Amygdala (tissue), 56 donors: ENCODE results near the gene TTLL10.

Source experiments
- DNase-seq, 56 donors: peaks; one replicate each; lab custom pipeline; 2025; lab: John Stamatoyannopoulos, UW

Gene TTLL10, protein sequence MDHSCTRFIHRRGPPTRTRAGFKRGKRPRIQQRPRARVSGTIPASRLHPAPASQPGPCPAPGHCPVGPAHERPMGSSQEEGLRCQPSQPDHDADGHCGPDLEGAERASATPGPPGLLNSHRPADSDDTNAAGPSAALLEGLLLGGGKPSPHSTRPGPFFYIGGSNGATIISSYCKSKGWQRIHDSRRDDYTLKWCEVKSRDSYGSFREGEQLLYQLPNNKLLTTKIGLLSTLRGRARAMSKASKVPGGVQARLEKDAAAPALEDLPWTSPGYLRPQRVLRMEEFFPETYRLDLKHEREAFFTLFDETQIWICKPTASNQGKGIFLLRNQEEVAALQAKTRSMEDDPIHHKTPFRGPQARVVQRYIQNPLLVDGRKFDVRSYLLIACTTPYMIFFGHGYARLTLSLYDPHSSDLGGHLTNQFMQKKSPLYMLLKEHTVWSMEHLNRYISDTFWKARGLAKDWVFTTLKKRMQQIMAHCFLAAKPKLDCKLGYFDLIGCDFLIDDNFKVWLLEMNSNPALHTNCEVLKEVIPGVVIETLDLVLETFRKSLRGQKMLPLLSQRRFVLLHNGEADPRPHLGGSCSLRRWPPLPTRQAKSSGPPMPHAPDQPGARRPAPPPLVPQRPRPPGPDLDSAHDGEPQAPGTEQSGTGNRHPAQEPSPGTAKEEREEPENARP

DNA sequence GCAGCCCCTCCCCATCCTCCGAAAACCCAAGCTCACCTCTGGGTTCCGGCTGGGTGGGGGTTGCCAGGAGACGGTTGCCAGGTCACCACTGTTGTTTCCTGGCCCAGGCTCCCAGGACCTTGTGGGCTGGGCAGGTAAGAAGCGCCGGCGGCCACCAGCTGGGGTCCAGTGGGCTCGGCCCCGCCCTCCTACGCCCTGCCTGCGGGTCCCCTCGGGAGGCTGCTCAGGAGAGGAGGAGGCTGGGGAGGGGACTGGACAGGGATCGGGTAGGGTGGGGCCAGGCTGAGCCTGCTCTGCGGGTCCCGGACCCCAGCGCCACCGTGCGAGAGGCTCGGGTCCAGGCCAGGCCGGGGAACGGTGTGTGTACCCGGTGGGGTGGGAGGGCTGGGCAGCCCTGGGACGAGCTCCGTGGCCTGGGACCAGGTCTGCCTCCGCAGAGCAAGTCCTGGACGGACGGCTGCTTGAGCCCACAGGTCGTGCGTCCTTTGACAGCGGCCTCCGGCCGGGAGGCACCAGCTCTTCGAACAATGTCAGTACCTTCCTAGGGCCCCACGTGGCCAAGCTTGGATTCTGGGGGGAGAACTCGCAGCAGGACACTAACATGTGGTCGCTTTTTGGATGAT is at the start of gene TTLL10:
TTLL10 (plus strand) TSS at position 88 of the 623 bp plus-strand sequence. CDS start 5,336 bp downstream, outside the sequence.
- no peak for DNase-seq

DNA sequence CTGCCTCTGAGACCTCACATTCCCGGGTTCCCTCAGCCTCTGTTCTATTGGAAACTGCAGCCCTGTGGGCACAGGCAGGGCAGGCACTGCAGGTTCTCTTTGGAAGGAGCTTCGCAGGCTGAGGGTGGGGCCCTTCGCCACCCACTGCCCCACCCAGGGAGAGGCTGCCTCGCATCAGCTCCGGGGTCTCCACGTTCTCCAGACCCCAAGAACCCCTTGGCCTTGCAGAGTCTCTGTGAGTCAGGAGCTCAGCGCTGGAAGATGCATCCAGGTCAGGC is 49.2 kb upstream of the TTLL10 start:
- no peak for DNase-seq

DNA sequence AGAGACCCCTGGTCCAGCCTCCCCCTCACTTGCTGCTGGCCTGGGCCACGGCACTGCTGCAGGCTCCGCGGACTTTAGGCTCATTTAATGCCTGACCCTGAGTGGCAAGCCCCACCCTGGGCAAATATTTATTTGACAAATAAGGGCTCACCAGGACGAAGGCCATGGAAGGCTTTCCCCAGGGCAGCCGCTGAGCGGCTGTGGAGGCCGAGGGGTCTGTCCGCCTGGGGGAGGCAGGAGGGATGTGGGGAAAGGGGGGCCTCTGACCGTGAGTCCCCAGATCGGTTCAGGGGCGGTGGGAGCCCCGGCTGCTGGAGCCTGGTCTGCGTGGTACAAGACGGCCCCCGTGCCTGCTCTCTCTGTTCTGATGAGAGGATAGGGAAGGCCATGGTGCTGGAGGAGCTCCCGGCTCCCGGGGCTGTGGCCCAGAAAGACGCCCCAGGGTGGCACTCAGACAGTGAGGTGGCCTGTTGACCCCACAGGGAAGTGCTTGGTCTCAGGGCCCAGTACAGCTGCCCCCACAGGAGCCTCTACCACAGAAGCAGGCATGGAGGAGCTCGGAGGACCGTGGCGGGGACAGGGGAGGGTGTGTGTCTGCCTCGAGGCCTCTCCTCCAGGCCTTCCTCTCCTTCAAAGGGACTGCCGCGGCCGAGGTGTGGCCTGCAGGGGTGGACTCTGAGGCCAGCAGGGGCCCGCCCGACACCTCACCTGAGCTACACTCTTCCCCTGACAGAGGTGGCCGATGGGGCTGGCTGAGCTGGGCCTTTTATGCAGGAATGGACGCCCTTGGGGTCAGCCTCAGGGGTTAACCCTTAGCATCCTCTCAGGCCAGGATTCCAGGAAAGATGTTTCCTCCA is 48.7 kb upstream of the TTLL10 start:
- DNase-seq = no peak

DNA sequence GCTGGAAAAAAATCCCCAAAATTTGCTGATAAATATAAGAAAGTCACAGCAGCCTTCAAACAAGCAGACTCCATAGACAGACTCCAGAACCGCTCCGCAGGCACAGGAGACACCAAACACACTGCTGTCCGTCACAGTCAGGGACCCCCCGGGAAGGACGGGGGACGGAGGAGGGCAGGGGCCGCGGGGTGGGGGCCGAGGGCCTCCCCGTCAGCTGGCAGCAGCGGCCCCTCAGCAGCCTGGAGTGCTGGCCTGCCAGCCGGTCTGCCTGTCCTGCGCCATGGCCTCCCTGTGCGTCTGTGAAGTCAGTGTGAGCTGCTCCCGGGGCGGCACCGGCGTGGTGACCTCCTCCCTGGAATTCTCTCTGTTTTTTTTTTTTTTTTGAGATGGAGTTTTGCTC is 47.7 kb upstream of the TTLL10 start:
- DNase-seq = no peak

DNA sequence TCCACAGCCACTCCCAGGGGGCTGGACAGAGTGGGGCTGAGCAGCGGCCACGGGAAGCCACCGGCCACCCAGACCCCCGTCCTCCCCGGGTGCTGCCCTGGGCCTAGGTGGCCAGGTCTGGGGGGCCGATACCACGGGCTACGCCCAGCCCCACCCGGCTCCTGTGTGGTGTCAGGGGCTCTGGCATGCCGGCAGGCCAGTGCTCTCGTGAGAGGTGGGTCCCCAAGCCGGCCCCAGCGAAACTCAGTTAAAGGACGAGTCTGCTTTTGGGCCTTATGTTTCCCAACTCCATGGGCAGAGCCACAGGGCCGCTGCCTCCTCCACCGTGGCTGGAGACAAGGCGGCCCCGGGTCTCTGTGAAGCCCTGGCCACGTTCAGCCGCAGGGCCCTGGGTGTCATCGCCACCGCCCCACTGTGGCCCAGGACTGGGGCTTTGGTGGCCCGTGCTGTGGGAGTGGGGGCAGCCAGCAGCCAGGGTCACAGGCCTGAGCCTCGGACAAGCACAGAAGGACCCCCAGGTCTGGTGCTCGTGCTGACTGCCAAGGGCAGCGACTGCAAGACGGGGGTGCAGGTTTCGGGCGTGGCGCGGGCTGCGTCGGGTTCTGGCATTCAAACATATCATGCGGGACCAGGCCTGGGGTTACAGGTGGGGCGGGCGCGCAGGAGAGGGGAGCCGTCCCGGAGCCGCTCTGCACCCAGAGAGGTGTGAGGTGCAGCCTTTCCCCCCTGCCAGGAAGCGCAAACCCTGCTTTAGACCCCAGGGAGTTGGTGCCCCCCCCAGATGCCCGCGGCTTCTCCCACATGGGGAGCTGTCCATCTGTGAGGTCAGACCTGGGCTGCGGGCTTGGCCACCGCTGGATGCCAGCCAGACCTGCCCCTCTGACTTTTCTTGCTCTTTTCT is 45.9 kb upstream of the TTLL10 start:
- DNase-seq = no peak

DNA sequence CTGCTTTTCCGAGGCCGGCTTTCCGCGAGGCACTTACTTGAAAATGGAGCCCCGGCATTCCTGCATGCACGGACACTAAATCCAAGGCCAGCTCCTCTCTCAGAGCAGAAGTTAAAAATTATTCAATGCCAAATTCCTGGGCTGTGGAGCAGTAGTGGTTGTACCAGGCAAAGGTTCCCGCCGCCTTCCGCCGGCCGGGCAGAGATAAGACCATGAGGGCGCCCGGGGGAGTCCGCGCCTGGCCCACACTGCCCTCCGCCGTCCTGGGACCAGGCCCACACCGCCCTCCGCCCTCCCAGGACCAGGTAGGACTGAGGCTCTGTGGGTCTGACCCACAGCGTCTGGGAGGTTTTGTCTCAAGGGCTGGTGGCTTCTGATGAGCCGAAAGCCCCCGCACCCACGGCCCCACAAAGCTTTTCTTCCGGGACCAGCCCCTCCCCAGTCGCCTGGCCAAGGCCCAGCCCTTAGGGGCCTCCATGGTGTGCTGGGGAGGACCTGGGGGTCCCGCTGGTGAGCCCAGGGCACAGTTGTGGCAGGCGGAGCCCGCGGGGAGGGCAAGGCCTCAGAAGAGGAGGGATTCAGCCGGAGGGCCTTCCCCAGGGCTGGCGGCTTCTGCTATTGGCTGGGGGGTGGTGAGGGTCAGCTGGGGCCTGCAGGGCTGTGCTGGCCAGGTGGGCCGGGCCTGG is 45.1 kb upstream of the TTLL10 start:
- no peak for DNase-seq

DNA sequence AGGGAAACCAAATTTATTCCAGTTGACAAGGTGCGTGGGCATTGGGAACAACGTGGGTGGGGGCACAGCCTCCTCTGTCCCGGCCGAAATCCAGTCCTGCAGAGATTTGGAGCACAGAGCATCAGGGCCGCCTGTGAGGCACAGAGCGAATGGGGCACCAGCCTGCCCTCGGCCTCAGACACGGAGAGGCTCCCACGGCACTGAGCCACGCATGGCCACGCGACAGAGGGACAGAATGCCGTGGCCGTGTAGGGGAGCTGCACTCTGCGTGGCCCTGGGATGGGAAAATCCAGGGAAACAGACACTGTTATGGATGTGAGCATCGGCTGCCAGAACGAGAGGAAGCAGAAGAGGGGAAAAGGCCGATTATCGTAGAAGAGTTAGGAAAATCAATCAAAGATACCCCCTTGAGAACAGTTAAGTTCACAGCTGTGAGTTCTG is 44.3 kb upstream of the TTLL10 start:
- DNase-seq = no peak

DNA sequence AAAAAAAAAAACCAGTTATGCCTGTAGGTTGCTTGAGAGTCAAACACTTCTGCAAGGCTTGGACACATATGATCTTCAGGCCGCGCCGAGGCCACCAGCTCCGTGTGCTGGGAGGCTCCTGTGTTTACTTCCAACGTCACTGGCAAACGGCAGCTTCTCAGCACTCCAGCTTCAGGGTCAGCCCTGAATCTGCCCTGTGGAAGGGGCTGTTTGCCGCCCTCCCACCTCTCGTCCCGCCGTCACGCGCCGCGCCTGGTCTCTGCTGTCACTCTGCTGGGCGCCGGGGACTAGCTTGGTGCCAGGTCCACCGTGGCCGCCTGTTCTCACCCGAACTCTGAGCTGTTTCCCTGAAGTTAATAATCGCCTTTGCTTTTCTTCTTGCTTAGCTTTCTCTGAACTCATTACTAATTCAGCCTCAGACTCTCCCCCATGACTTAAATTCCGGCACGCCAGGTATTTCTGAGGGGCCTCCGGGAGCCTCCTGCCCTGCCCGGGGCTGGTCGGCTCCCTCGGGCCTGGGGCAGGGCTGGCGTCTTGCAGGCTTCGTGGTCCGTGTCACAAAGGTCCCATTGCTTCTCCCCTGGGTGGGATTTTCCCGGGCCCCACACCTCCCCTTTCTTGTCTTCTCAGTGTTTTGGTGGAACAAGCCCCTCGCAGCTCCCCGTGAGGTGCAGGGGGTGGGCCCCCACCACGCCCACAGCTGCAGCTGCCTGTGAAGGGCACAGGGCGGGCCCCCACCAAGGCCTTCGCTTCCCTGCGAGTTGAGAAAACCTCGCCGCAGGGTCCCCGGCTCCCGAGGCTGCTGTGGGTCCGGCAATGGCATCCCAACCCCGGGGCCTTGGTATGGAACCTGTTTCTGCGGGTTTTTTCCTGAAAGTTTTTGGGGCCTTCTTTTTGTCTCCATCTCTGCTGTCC is 43.2 kb upstream of the TTLL10 start:
- no peak for DNase-seq

DNA sequence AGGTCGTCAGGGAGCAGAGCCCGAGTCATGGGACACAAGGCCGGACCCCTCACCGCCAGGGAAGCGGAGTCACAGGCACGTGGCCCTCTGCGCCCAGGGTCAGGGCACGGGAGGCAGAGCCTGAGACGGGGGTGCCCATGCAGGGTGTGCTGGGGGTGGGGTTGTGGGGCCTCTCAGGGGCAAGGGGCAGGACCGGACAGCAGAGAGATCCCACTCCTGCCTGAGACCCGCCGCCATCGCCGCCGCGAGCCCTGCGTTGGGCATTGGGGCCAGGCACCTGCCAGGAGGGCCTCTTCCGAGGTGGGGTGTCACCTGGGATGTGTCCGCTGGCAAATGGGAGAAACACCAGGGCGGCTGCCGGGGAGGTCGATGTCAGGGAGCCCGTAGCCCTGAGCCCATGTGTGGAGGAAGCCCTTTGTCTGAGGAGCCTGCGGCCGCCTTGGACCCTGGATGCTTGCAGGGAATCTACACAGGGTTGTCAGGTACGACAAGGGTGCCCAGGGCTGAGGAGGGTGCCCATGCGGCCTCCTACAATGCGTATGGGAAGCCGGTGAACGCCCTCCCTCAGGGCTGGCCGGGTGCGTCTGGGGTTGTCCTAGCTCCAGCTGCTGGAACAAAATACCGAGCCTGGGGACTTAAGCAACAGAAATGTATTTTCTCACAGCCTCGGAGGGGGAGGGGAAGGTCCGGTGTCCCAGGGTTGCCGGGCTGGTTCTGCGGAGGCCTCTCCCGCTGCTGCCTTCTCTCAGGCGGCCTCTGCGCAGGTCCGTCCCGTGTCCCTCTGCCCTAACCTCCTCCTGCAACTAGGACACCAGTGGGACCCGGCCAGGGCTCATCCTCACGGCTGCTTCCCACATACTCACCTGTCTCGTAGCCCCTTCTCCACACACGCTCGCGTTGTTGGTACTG is 41.4 kb upstream of the TTLL10 start:
- no peak for DNase-seq

DNA sequence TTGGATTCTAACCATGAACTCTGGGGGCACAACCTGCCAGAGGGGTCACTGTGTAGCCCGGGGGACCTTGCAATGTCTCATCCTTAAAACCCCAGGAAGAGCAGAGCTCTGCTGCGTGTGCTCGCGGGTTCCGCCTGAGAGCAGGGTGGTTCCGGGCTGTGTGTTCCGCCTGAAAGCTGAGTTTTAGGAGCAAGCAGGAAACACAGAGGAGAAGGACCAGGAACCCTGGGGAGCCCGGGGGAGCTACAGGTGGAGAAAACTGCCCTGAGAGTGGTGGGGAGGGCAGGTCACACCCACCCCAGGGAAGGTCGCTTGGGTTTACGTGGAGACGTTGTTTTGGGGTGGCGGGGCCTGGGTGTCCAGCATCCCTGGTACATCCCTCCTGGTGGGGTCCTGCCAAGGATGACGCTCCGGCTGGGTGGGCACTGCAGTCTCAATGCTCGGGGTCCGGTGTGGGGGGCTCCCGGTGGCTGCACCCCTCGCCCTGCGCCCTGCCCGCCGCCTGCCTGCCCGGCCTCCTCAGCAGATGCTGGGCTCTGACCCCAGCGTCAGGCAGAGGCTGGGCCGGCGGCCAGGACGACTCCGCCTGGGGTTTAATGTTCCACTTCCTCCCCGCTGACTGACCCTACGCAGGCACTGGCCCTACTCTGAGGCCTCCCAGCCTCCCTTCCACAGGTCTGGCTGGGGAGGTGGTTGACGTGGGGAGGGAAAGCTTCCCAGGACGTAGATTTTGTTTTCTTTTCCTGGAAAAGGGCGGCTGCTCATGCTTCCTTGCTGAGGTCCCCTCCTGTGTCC is 40.5 kb upstream of the TTLL10 start:
- no peak for DNase-seq

DNA sequence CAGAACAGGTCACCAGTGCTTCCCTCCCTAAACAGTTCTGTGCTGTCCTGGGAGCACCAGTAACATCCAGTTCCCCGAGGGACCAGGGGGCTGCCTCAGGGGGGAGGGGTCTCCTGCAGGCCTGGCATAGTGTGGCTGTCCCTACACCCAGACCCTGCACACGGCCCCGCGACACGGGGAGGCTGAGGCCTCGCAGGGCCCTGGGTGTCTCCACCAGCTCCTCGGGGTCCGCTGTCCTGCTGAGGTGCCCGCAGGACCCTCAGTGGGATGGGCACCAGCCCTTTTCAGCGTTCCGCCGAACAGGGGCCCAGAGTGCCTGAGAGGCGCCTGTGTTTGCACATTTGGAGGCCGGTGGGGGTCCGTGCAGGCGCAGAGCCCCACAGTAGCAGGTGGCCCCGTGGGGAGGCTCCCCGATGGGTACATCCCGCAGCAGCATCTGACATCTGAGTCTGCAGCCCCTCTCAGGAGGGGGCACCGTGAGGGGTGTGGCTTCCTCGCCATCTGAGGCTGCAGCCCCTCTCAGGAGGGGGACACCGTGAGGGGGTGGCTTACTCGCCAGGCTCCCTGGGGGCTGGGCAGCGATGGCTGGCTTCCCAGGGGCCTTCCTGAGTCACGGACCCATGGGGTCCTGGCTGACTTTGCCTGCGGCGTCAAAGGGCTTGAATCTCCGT is 39.2 kb upstream of the TTLL10 start:
- no peak for DNase-seq

DNA sequence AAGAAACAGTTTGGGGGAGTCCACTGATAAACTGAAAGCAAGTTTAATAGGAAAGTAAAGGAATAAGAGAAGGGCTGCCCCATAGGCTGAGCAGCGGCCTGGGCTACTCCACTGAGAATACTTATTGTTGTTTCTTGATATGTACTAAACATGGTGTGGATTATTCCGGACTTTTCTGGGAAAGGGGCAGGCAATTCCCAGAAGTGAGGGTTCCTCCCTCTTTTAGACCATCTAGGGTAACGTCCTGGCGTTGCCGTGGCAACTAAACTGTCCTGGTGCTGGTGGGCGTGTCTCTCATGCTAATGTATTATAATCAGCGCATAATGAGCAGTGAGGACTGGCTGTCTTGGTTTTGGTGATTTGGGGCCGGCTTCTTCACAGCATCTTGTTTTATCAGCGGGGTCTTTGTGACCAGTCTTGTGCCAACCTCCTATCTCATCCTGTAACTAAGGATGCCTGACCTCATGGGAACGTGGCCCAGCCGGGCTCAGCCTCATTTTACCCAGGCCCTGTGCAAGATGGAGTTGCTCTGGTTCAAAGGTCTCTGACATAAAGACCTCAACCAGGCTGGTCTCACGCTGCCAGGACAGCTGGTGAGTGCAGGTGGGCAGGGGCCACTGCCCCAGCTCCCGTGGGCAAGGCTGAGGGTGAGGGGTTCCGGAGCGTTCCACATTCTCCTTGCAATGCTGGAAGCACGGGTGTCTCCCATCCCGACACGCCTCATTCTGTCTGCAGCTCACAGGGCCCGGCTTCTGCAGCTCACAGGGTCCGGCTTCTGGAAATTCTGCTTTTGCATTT is 38.1 kb upstream of the TTLL10 start:
- DNase-seq = peak in 2 of 56 donors; percentile 28 to 34

DNA sequence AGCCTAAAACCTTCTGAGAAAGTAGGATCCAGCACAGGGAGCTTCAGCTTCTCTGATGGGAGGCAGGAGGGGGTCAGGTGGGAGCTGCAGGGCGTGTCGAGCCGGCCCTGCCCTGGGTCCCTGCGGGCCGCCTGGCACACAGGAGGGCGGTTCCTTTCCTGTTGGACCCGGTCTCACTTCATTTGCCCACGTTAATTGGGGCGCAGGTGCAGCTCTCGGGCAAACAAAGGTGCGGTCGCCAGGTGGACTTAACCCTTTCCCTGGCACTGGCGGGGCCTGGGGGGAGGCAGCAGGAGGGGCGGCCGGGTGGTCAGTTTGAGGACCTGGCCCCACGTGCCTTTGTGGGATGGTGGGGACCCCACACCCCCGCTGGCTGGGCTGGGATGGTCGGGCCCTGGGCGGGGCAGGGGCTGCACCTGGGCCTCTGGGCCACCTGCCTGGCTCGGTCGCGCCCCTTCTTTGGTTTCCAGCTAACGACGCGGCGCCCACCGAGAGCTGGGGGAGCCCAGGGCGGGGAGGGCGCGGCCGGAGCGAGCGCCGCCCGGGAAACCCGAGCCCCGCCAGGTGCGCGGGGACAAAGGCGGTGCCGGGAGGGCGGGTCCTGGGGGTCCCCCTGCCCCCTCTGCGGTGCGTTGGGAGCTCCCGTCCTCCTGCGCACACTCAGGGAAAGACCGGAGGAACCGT is 37.0 kb upstream of the TTLL10 start:
- DNase-seq = no peak
